GM21390 (cell line): Measurements from ENCODE around the gene TTC12.

ENCODE experiments used
- ATAC-seq: cut with Tn5 transposase; IDR thresholded peaks from one replicate; pipeline ENCODE4 v1.9.1; 2021; ENCODE audit not compliant: unreplicated experiment

TTC12 gene

GRCh38 chr11:113373306-113373705 is 58.9 kb downstream of the TTC12 start:
- ATAC-seq = no peak

DNA sequence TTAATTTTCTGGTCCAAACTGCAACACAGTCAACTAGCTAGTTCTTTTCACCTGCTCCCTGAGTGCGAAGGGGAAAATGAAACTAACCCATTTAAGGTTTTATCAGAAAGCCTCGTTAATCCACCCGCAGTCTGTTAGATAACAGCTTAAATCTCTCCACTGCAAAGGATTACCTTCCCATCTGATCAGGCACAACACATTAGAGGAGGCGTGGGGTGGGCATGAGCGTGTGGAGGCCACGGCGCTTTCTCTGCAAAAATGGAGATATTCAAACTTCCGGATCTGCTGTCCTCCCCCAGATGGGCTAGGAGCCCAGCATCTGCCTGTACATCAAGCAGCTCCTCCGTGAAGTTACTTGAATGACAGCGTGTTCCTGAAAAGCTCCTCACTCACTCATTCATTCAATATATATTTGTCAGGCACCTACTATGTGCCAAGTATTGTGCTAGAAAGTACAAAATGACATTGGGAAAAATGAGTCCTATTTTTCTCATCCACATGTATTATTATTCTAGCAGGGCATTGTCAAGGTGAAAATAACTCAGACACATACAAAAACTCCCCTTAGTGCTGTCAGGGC is 59.7 kb downstream of the TTC12 start:
- no peak for ATAC-seq

GRCh38 chr11:113375402-113375801 is 61.0 kb downstream of the TTC12 start:
- ATAC-seq = no peak

- ATAC-seq = peak; percentile 73
Observed at GRCh38 chr11:113376156-113376555, 61.8 kb downstream of the TTC12 start.

- ATAC-seq = no peak
Observed at GRCh38 chr11:113377681-113378412, 63.5 kb downstream of the TTC12 start.

GRCh38 chr11:113378692-113379091 is 64.3 kb downstream of the TTC12 start:
- ATAC-seq = no peak

DNA sequence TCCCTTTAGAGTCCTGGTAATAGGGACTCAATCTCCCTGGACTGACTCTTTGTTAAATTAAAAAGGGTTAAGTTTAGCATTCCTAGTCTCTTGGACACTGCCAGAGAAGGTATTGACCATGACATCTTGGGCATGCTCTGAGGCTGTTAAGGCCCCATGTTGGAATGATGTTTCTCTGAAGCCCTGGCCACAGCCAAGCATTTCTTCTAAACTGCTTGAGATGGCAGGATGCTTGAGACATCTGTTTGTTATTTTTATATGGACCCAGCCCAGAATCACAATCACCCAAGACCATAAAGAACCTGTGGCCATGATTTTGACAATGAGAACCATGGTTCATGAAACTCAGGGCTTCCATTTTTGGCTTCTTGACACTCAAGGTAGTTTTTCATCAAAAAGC is 67.7 kb downstream of the TTC12 start:
- no peak for ATAC-seq

GRCh38 chr11:113384551-113384950 is 70.2 kb downstream of the TTC12 start:
- no peak for ATAC-seq

DNA sequence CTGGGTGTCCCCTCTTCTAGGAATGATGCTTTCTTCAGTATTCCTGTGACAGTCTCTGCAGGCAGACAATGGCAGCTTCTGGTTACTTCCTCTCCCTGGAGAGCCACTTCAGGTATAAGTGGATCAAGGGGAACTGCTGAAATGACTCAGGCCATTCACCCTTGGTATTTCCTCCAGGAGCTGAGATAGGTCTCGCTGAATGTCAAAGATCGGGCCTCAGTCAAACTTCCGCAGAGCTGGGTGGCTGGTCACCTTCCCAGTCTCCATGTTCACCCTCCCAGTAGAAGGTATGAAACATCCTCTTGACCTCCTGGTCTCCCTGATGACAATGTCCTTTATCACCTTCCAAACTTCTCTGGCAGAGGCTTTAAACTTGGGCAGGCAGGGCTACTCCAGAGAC is 71.4 kb downstream of the TTC12 start:
- no peak for ATAC-seq

- no peak for ATAC-seq
Observed at GRCh38 chr11:113386866-113387265, 72.5 kb downstream of the TTC12 start.

GRCh38 chr11:113387605-113388211 is 73.3 kb downstream of the TTC12 start, which contains the start of gene ANKK1:
TSS of gene ANKK1 (plus strand) at chr11:113387779. CDS start at chr11:113387885, 106 bp downstream.
- no peak for ATAC-seq

DNA sequence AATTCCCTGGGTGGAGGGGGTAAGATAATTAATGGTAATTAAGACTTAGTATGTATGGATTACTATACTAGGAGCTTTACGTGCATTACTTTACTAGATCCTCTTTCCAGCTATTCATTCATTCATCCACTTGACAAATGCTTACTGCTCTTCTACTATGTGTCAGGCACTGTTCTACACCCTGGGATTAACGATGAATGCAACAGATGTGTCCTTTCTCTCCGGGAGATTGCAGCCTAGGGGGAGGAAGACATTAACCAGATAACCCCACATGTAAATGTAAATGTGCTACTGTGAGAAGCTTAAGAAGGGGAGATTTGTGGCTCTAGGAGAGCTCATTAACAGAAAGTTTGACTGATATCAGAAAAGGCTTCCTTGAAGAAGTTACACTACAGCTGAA is 74.9 kb downstream of the TTC12 start:
- ATAC-seq = no peak

GRCh38 chr11:113392236-113392921 is 78.0 kb downstream of the TTC12 start:
- ATAC-seq = no peak

GRCh38 chr11:113393501-113393985 is 79.2 kb downstream of the TTC12 start:
- no peak for ATAC-seq

DNA sequence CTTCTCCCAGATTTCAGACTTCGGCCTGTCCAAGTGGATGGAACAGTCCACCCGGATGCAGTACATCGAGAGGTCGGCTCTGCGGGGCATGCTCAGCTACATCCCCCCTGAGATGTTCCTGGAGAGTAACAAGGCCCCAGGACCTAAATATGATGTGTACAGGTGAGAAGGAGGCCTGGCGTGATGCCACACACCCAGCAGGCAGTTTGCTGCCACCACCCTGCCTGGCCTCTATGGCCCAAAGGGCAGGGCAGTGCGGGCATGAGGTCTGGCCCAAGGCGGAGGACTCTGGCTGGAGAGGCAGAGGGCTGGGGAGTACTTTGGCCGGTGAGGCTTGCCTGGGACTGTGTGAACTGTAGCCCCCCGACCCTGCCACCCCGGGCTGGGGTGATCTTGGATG is 80.5 kb downstream of the TTC12 start:
- ATAC-seq = no peak

DNA sequence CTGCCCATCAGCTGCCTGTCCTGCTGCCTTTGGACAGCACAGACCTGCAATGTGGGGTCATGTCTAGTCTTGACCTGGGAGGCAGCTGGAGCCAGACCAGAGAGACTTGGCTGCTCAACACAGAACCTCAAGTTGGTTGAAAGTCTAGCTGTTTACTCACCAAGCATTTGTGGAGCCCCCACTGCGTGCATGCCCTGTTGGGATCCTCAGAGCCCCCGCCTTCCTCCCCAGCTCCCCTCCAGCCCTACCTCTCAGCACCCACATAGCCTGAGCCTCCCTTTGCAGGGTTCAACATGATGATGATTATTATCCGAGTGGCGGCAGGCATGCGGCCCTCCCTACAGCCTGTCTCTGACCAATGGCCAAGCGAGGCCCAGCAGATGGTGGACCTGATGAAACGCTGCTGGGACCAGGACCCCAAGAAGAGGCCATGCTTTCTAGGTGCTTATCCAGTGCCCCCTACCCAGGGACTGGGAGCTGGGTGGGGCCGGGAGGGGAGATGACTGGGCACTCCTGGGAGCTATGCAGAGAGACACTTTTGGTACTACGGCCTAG is 81.5 kb downstream of the TTC12 start:
- no peak for ATAC-seq

DNA sequence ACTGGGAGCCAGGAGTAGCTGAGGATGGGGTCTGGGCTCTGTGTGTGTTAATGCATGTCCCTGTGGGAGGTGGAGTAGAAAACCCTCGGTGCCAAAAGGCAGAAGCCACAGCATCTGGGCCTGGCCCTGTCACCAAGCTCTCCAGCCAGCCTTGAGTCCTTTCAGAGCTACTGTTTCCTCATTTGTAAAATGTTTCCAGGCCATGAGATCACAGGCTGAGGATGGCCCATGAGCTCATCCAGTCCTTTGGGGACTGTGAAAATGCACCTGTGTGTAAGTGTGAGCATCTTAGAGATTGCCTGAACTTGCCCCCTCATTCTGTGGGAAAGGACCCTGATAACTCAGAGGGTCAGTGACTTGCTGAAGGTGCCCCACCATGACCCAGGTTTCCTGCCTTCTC is 82.3 kb downstream of the TTC12 start:
- no peak for ATAC-seq

DNA sequence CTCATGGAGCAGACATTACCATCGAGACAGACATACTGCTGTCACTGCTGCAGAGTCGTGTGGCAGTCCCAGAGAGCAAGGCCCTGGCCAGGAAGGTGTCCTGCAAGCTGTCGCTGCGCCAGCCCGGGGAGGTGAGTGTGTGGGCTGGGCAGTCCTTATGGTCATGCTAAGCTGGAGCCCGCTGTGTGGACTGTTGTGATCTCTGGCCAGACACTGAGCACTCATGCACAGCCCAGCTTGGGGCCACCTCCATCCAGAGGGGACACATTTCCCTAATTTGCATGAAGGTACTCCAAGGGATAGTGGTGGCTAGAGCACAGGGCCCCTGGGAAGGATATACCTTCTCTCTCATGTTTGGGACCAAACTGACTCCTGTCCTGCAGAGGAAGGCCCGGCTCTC is 82.8 kb downstream of the TTC12 start:
- ATAC-seq = no peak

DNA sequence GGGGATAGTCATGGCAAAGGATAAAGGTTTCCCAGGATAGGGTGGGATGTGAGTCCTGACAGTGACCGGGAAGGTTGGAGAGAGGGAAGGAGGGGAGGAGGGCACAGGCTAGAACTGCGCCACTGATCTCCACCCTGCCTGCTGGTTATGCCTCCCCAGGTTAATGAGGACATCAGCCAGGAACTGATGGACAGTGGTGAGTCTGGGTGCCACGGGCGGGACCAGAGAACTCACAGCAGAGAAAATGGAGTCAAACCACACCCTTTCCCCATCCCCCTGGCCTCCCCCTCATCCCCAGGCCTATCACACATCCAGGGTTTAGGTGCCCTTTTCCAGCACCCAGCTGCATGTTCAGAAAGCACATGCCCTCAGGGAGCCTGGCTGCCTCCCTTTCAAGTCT is 83.4 kb downstream of the TTC12 start:
- ATAC-seq = no peak

- ATAC-seq = no peak
Observed at GRCh38 chr11:113398669-113399430, 84.5 kb downstream of the TTC12 start.
